Lower leg skin (tissue), 3 donors: ENCODE measurements around the gene GABBR2.

Experiments used
- CTCF ChIP-seq, 3 donors: fragments of 450-650 bp; IDR thresholded peaks; one replicate each; pipeline ENCODE4 v1.5.1; 2016; ENCODE audit warnings: antibody characterized with exemption in 3 of 3, mild to moderate bottlenecking in 3 of 3, moderate library complexity in 2 of 3
- POLR2A ChIP-seq, 2 donors: fragments of 450-650 bp; IDR thresholded peaks; one replicate each; pipeline ENCODE4 v1.6.1; 2016 to 2017; ENCODE audit warnings: antibody characterized with exemption in 2 of 2, mild to moderate bottlenecking in 1 of 2, moderate library complexity in 1 of 2

GRCh38 chr9:98306384-98307145, 402.2 kb downstream of the GABBR2 start:
- TF ChIP-seq POLR2A (IDR thresholded peaks at IDR 0.05) (no peak), CTCF (IDR thresholded peaks at IDR 0.05) (no peak)
